GM12873 (cell line): Measurements from ENCODE around the gene SUMO2.

Experiments
- CTCF ChIP-seq: IDR thresholded peaks from 2 replicates; pipeline ENCODE4 v1.5.1; 2012; ENCODE audit warnings: low read depth, mild to moderate bottlenecking, moderate library complexity, low read length, control low read depth; ENCODE audit not compliant: insufficient read depth; ENCODE audit errors: missing control alignments

The SUMO2 gene

DNA sequence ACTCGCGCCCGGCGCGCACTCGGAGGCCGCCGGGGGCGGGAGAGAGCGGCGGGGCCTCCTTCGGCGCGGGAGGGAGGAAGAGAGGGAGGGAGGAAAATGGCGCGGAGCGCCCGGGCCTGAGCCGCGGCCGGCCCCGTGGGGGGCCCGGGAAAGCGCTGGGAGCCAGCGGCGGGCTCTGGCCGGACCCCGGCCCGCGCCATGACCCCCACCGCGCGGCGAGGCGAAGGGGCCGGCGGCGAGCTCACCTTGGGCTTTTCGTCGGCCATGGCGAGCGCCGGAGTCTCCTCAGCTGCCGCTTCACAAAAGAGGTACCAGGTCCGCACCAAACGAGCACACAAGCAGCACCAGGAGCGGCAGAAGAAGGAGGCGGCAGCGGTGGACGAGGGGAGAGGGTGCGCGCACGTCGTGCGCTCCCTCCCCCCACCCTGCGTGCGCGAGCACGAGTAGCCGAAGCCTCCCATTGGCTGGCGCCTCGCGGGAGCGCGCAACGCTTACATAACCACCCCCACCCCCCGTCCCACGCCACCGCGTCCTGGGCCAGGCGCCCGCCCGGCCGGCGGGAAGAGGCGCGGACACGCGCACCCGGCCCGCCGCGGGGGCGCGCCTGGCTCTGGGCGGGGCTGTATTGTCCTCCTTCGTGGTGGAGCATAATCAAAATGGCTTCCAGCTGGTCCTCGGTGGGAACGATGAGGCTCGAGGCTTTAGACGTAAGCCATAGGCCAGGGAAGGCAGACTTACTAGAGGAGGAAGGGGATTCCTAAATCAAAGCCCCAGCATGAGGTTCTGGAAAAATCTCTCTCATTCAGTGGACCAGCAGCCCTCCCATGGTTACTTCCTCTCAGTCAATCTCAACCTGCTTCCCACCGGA lies at the start of gene SUMO2:
Gene SUMO2 (minus strand): TSS at position 391 of the 868 bp plus-strand sequence. CDS start 125 bp downstream, at position 266.
- peak; percentile 42 for TF ChIP-seq CTCF

DNA sequence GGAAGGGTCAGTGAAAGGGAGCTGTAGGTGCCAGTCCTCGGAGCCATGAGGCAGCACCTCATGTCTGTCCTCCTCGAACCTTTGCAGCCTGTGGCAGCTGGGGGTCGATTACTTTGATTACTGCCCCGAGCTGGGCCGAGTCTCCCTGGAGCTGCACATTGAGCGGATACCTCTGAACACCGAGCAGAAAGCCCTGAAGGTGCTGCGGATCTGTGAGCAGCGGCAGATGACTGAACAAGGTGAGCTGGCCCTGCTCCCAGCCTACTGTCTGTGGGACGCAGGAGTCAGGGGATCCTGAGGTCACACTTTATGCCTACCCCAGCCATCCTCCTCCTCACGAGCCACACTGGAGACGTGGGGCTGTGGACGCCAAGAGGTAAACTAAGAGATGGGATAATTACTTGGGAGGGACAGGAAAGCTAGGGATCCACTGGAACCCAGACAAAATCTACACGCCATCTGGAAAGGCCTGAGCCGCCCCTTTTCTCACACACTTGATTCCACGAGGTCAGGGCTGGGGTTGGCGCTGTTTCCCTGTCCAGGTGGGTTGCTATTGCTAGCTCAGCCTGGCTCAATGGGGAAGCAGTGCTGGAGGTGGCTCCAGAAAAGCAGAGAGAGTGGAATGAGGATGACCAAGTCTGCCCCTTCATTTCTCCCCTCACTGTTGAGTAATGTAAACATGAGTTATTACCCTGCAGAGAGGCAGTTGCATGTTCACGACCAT lies 49.1 kb upstream of the SUMO2 start:
- TF ChIP-seq CTCF = no peak

DNA sequence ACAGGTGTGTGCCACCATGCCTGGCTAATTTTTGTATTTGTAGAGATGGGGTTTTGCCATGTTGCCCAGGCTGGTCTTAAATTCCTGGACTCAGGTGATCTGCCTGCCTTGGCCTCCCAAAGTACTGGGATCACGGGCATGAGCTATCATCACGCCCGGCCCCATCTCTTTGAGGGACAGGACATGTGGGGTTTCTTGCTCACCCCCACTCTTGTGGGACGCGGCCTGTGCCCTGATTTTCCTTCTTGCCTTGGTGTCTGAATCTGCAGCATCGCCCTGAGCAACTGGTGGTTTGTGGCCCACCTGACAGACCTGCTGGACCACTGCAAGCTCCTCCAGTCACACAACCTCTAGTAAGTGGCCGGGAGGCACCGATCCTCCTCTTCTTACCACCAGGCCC lies 48.3 kb upstream of the SUMO2 start:
- no peak for TF ChIP-seq CTCF

DNA sequence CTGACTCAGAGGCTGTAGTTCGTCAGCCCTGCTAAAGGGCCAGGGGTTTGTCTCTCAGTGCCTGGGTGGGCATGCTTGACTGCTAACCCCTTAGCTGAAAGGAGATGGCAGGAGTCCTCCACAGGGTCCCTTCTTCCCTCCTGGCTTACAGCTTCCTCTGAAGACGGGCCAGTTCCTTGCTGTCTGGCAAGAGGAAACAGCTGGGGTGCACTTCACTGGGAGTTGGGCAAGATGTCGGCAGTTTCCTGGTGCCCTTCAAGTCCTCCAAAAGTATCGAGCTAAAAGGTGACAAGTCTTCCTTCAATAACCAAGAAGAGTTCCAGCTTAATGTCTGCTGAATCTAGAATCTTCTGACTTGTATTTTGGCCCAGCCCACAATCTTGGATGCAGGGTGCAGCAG lies 46.1 kb upstream of the SUMO2 start:
- no peak for TF ChIP-seq CTCF

GRCh38 chr17:75228305-75228704 lies 45.5 kb upstream of the SUMO2 start:
- TF ChIP-seq CTCF = no peak

GRCh38 chr17:75227729-75228128 lies 45.0 kb upstream of the SUMO2 start:
- no peak for TF ChIP-seq CTCF

GRCh38 chr17:75225016-75225415 lies 42.3 kb upstream of the SUMO2 start:
- TF ChIP-seq CTCF = no peak
